A673 (cell line): Measurements from ENCODE around the gene ISG15. TPM values are rescaled to one million over a fixed set of nuclear protein-coding genes. Genes with fewer than 3 reads are reported as not detected.

ENCODE experiments used
- BruUV-seq: library from RNA; stranded (reverse); fragments of 400-500 nt; replicated peaks from 2 replicates; lab custom pipeline; 2021; lab: Mats Ljungman, UMichigan
- CTCF ChIA-PET: fragments of 300-600 bp; sonication (Branson Sonifier 250); formaldehyde crosslinking; loops from one replicate; lab custom pipeline; 2022; ENCODE audit warnings: antibody characterized with exemption; lab: Charles Lee
- POLR2A ChIA-PET: fragments of 300-600 bp; sonication (Branson Sonifier 250); formaldehyde crosslinking; loops from one replicate; lab custom pipeline; 2022; ENCODE audit warnings: antibody characterized with exemption; ENCODE audit not compliant: low non-redundant PET; lab: Charles Lee
- DNase-seq: peaks from one replicate; pipeline ENCODE4 v3.0.0-alpha.2; 2015; ENCODE audit warnings: low spot score
- H3K27ac ChIP-seq: fragments of 200-600 bp; sonication (generic); 2 replicates; pipeline ENCODE4 v1.5.1; 2016; ENCODE audit warnings: mixed run types, low read depth, mild to moderate bottlenecking, mixed read lengths, antibody characterized with exemption, low read length; ENCODE audit not compliant: poor library complexity, severe bottlenecking
- H3K27me3 ChIP-seq: fragments of 200-600 bp; sonication (generic); replicated peaks from 2 replicates; pipeline ENCODE4 v1.6.1; 2017; ENCODE audit warnings: mixed run types, low read depth, mild to moderate bottlenecking, mixed read lengths, antibody characterized with exemption, low read length; ENCODE audit not compliant: insufficient read depth, poor library complexity
- H3K36me3 ChIP-seq: fragments of 200-600 bp; sonication (generic); 2 replicates; pipeline ENCODE4 v1.6.1; 2016; ENCODE audit warnings: mixed run types, mild to moderate bottlenecking, mixed read lengths, antibody characterized with exemption, low read length; ENCODE audit not compliant: insufficient read depth, poor library complexity, severe bottlenecking
- H3K4me1 ChIP-seq: fragments of 200-600 bp; sonication (generic); 2 replicates; pipeline ENCODE4 v1.6.1; 2017; ENCODE audit warnings: mixed run types, mild to moderate bottlenecking, mixed read lengths, antibody characterized with exemption, low read length; ENCODE audit not compliant: insufficient read depth, poor library complexity, severe bottlenecking
- H3K4me3 ChIP-seq: fragments of 200-600 bp; sonication (generic); 2 replicates; pipeline ENCODE4 v1.5.1; 2016; ENCODE audit warnings: low read depth, mixed run types, mild to moderate bottlenecking, mixed read lengths, low read length; ENCODE audit not compliant: poor library complexity, severe bottlenecking
- H3K9me3 ChIP-seq: fragments of 200-600 bp; sonication (generic); 2 replicates; pipeline ENCODE4 v1.6.1; 2016; ENCODE audit warnings: mixed run types, low read depth, mild to moderate bottlenecking, mixed read lengths, antibody characterized with exemption, low read length; ENCODE audit not compliant: poor library complexity, severe bottlenecking
- CTCF ChIP-seq: fragments of 300-800, 200-600 bp; sonication (generic); conservative IDR thresholded peaks from 2 replicates; pipeline ENCODE4 v1.5.1; 2017; ENCODE audit warnings: low read depth, mild to moderate bottlenecking, antibody characterized with exemption, low read length, moderate library complexity, mixed read lengths
- EZH2 ChIP-seq: fragments of 200-600 bp; sonication (generic); IDR thresholded peaks from 2 replicates; pipeline ENCODE4 v1.6.1; 2017; ENCODE audit warnings: borderline replicate concordance, low read depth, mild to moderate bottlenecking, mixed read lengths, antibody characterized with exemption, low read length; ENCODE audit not compliant: poor library complexity, severe bottlenecking
- intact Hi-C: fragments of 100-400 bp; cut with micrococcal nuclease; formaldehyde crosslinking; loops from one replicate; pipeline ENCODE4 v1.10.0; 2022; ENCODE audit not compliant: unreplicated experiment
- total RNA-seq: library from RNA; stranded (reverse); gene quantifications from 2 replicates; pipeline ENCODE4 v1.2.3, GENCODE V29; 2021

Gene ISG15
- total RNA-seq, 1 experiment from 2014 or later, result 45.3 TPM

- TF ChIP-seq CTCF, result no peak
- TF ChIP-seq EZH2, result no peak
- POLR2A ChIA-PET, result no interaction called here
- intact Hi-C loops, result no loop called here
- Histone ChIP-seq H3K36me3 (peaks cover 25% of the 10 kb centered on the region), H3K4me1 (no peaks in the 10 kb centered on the region), H3K4me3 (no peak overlapping the region), H3K9me3 (no peaks in the 10 kb centered on the region), H3K27ac (no peak overlapping the region), H3K27me3 (no peaks in the 10 kb centered on the region)
- no TSS peak for BruUV-seq
- CTCF ChIA-PET, result no interaction called here
- no peak for DNase-seq
These were observed 35.5 kb downstream of the ISG15 start for GRCh38 chr1:1048765-1049164.

GRCh38 chr1:1049318-1050165 is 36.2 kb downstream of the ISG15 start:
- intact Hi-C loops, result no loop called here
- TSS peak; percentile 33 for BruUV-seq
- Histone ChIP-seq H3K9me3 (no peaks in the 10 kb centered on the region), H3K27me3 (no peaks in the 10 kb centered on the region), H3K4me1 (no peaks in the 10 kb centered on the region), H3K36me3 (peaks cover 26% of the 10 kb centered on the region), H3K27ac (no peak overlapping the region), H3K4me3 (no peak overlapping the region)
- TF ChIP-seq CTCF (no peak), EZH2 (no peak)
- CTCF ChIA-PET, result no interaction called here
- DNase-seq, result no peak
- POLR2A ChIA-PET, result no interaction called here

- CTCF ChIA-PET, result no interaction called here
- intact Hi-C loops, result no loop called here
- no peaks in the 10 kb centered on the region for H3K27me3 ChIP-seq
- no TSS peak for BruUV-seq
- no peak for TF ChIP-seq CTCF
- TF ChIP-seq EZH2, result no peak
- peaks cover 28% of the 10 kb centered on the region for H3K36me3 ChIP-seq
- no peak overlapping the region for H3K27ac ChIP-seq
- no peaks in the 10 kb centered on the region for H3K4me1 ChIP-seq
- no peak for DNase-seq
- POLR2A ChIA-PET, result no interaction called here
- no peak overlapping the region for H3K4me3 ChIP-seq
- H3K9me3 ChIP-seq, result no peaks in the 10 kb centered on the region
These were observed 37.3 kb downstream of the ISG15 start for GRCh38 chr1:1050577-1051052.
